Choroid plexus epithelial cell (primary cell): Measurements from ENCODE around the gene PDE8A.
A peak's percentile ranks its signal among the peaks of the same experiment; 100 is the strongest.

Experiments
- DNase-seq: peaks from one replicate; pipeline ENCODE4 v3.0.0-alpha.2; 2010; ENCODE audit warnings: low read depth
- H3K4me3 ChIP-seq: 2 replicates; pipeline ENCODE4 v1.5.1; 2011; ENCODE audit warnings: low read depth, mild to moderate bottlenecking, control low read depth, low read length, moderate library complexity
- TF ChIP-seq, protein P1 (sequence below): conservative IDR thresholded peaks from 2 replicates; pipeline ENCODE4 v1.5.1; 2011; ENCODE audit warnings: low read depth, mild to moderate bottlenecking, control low read depth, inconsistent platforms, low read length, moderate library complexity

PDE8A gene

DNA sequence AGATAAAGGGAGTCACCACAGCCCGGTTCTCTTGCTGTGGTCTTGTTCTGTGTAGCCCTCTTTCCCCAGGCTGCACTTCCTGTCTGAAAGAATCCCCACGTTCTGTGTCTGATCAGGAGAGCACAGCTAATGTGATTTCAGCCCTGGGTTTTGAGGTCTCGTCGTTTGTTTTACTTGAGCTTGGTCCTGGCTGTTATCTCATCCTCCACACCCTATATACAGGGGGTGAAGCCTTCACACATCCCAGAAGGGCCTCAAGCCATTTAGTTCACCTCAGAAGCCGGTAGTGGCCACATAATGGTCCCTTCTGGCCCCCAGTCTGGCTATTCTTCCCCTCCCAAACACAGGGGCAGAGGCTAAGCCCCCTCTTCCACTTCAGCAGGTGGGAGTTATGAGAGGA, 115.6 kb downstream of the PDE8A start:
- no peak overlapping the region for H3K4me3 ChIP-seq
- no peak for DNase-seq
- TF ChIP-seq, protein P1, sequence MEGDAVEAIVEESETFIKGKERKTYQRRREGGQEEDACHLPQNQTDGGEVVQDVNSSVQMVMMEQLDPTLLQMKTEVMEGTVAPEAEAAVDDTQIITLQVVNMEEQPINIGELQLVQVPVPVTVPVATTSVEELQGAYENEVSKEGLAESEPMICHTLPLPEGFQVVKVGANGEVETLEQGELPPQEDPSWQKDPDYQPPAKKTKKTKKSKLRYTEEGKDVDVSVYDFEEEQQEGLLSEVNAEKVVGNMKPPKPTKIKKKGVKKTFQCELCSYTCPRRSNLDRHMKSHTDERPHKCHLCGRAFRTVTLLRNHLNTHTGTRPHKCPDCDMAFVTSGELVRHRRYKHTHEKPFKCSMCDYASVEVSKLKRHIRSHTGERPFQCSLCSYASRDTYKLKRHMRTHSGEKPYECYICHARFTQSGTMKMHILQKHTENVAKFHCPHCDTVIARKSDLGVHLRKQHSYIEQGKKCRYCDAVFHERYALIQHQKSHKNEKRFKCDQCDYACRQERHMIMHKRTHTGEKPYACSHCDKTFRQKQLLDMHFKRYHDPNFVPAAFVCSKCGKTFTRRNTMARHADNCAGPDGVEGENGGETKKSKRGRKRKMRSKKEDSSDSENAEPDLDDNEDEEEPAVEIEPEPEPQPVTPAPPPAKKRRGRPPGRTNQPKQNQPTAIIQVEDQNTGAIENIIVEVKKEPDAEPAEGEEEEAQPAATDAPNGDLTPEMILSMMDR, result no peak

- TF ChIP-seq, protein P1, result no peak
- H3K4me3 ChIP-seq, result no peak overlapping the region
- DNase-seq, result peak; percentile 61
Observed at GRCh38 chr15:85097725-85098124, 116.1 kb downstream of the PDE8A start.

DNA sequence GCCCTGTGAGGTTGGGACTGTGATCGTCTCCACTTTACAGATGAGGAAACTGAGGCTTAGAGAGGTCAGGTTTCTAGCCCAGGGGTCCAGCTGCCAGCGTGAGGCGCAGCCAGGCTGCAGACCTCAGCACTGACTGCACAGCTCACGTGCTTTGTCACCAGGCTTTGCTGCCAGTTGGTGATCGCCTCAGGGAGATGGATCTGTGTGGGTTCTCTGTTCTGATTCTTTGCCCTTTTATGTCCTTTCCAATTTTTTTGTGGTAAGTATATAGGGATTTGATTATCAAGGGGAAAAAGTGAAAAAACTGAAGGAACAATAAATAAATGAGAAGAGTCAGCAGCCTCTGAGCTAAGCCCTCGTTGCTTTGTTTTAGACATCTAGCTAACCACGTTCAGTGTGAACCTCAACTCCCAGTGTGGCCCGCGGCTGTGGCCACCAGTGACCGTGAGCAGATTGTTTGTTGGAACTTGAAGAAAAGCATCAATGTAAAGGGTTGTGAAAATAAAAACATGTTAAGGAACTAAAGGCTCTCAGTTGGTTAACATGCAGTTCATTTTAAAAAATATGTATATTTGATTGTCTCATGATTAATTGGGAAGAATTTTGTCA, 117.6 kb downstream of the PDE8A start:
- no peak overlapping the region for H3K4me3 ChIP-seq
- no peak for DNase-seq
- TF ChIP-seq, protein P1, result no peak

- peak; percentile 26 for DNase-seq
- H3K4me3 ChIP-seq, result no peak overlapping the region
Observed at GRCh38 chr15:85100186-85100937, 118.7 kb downstream of the PDE8A start.

DNA sequence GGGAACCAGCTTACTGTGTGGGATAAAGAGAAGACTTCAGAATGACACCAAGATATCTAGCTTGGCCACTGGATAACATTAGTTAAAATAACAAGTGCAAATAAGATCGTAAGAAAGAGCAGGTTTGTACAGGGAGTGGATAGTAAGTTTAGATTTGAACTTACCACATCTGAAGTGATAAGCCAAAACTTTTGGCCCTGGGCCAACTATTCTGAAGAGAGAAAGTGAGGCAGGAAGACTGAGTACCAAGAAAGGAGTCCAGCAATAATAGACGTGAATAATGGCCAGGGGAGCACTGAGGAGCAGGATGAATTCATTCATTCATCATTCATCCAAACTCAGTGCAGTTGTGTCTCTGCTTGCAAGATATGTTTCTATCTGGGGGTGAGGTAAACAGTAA, 122.9 kb downstream of the PDE8A start:
- no peak overlapping the region for H3K4me3 ChIP-seq
- DNase-seq, result no peak
- TF ChIP-seq, protein P1, result no peak

More at GRCh38 chr15:85100186-85100937, 118.7 kb downstream of the PDE8A start:
- TF ChIP-seq, protein P1, result no peak

DNA sequence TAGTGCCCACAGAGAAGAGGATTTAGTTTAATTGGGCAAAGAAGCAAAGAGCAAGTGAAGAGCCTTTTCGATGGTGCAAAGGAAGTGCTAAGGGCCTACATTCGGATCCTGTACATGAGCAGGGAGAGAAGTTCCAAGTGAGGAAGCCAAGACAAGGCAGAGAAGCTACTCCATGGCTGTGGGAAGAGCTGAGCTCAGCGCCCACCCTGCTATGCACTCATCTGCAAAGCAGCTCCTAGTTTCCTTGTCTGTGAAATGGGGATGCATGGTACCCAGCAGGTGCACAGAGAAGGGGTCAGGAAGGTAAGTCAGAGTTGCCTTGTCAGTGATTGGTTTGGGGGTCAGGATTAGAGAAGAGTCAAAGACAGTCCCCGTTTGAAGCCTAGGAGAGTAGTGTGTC, 126.5 kb downstream of the PDE8A start:
- TF ChIP-seq, protein P1, result no peak
- H3K4me3 ChIP-seq, result no peak overlapping the region
- DNase-seq, result no peak

DNA sequence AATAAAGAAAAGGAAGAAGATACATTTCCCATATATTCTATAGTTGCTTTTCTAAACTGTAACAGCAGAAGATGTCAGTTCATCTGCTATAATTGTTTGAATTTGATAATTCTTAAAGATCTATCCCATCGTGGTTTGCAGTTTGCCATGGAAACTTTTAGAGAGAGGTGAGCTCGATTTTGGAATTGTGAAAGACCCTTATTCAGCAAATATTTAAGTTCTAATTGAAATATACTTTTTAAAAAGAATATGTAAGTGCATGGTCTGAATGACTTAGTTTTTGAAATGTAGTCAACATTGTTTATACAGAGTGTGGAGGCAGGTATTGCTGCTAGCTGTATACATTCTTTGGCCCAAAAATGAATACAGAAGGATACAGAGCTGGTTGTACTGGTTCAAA, 127.7 kb downstream of the PDE8A start:
- DNase-seq, result no peak
- TF ChIP-seq, protein P1, result no peak
- H3K4me3 ChIP-seq, result no peak overlapping the region
